ENCODE results near the gene IMPA2.
"Not testable (repeated sequence)": the region's sequence is repeated elsewhere in the genome, so short reads cannot be mapped to it uniquely, and the experiment has no call there.

IMPA2 gene

GRCh38 chr18:12074736-12075135 lies 93.4 kb downstream of the IMPA2 start:
- DNase-seq (ENCODE audit: low spot score): no peak
- in situ Hi-C loops (cut with MboI; ENCODE audit: low pct_unique_long_range_greater_than_20kb, low sequenced_read_pairs, unreplicated experiment): loop anchor here (25.0 kb wide), 1 partner anchor 163 kb away; no protein-coding TSS in a partner anchor
- TF ChIP-seq CTCF (IDR thresholded peaks at IDR 0.05; ENCODE audit: extremely low read depth, insufficient read depth, missing control alignments): peak; percentile 32

DNA sequence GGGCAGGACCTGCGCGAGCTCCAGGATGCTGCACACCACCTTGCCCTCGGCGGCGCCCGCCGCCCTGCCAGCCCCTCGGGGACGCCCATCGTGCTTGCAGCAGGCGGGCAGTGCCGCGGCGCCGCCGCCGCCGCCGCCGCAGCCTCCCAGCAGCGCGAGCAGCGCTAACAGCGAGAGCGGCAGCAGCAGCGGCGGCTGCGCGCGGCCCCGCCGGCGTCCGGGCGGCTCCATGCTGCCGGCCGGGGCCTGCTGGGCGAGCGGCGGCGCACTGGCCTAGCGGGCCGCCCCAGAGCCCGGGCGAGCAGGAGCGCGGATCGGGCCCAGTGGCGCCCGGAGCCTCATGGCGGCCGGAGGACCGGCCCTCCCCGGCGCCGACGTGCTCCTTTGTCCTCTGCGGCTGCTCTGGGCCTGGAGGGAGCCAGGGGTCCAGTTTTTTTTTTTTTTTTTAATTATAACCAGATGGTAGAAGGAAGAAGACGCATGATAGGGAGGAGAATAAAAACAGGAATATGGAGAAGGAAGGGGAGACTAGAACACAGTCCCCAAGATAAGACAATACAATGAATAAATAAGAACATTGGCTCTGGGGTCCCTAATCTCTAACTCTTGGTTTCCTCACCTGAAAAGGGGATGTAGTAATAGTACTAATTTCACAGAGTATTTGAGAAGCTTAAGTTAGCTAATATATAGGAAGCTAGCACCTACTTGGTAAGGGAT lies 95.3 kb downstream of the IMPA2 start:
- TF ChIP-seq CTCF (IDR thresholded peaks at IDR 0.05; ENCODE audit: extremely low read depth, insufficient read depth, missing control alignments): no peak
- in situ Hi-C loops (cut with MboI; ENCODE audit: low pct_unique_long_range_greater_than_20kb, low sequenced_read_pairs, unreplicated experiment): no loop called here
- DNase-seq (ENCODE audit: low spot score): peak; percentile 51

- in situ Hi-C loops (cut with MboI; ENCODE audit: low pct_unique_long_range_greater_than_20kb, low sequenced_read_pairs, unreplicated experiment): not testable (repeated sequence)
Observed at GRCh38 chr18:12077994-12078393, 96.7 kb downstream of the IMPA2 start.

DNA sequence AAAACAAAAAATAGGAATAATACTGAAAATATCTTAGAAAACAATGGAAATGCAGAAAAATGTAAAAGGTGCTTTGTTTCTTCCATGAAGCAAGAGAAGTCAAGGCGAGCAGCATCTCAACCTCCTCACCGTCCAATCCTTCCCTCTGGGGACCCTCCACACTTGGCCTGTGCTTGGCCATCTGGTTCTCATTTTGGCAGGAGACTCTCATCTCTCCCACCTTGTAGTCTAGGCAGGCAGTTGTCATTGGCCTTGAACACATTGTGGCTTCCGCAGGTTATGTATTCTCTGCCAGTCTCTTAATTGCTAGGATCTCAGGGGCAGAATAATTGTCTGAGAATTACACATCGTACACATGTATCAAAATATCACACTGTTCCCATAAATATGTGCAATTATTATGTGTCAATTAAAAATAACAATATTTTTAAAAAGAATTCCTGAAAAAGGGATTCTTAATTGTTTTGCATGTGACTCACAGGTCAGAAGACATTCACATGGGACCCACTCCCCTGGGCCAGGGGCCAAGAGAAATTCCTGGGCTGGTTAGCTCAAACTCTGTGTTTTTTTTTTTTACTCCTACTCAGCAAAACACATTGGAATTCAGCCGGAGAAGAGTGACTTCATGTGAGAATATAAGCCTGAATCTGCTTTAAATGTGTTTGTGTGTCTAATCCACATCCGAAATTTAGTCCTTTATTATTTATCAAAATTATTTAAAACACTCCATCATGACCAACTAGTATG lies 98.4 kb downstream of the IMPA2 start:
- DNase-seq (ENCODE audit: low spot score): no peak
- in situ Hi-C loops (cut with MboI; ENCODE audit: low pct_unique_long_range_greater_than_20kb, low sequenced_read_pairs, unreplicated experiment): no loop called here
- TF ChIP-seq CTCF (IDR thresholded peaks at IDR 0.05; ENCODE audit: extremely low read depth, insufficient read depth, missing control alignments): no peak

More at GRCh38 chr18:12077994-12078393, 96.7 kb downstream of the IMPA2 start:
- not testable (repeated sequence) for DNase-seq (ENCODE audit: low spot score)
